HG03439 (cell line): ENCODE measurements around the gene CLBA1.

Experiments used
- ATAC-seq: cut with Tn5 transposase; IDR thresholded peaks from one replicate; pipeline ENCODE4 v1.9.1; 2021; ENCODE audit warnings: mild to moderate bottlenecking, moderate library complexity; ENCODE audit not compliant: unreplicated experiment

CLBA1 gene

GRCh38 chr14:105043641-105044040, 58.1 kb downstream of the CLBA1 start:
- no peak for ATAC-seq
